ENCODE measurements around the gene GNA12.

DNA sequence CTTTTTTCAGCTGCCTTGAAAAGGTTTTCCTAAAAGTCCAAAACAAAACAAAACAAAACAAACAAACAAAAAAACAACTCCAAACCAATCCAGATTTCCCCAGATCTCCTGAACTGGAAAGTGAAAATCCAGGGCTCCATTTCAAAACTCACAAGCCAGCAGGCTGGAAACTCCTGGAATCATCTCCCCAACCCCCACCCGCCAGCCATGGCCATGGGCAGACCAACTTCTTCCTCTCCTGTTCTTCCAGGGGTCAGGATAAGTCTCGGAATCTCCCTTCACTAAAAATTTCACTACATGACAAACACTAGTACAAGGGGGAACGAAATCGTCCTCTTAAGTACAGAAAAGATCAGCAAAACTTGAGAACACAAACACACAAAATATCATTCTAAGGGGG lies 40.4 kb downstream of the GNA12 start:
- no peak for TF ChIP-seq CTCF (IDR thresholded peaks at IDR 0.05; ENCODE audit: insufficient read depth, low read length, poor library complexity, severe bottlenecking)
- no peak for TF ChIP-seq EZH2phosphoT487 (conservative IDR thresholded peaks at IDR 0.05; ENCODE audit: low read length)

All from SU-DHL-6 (cell line).